Lung (tissue), 12 donors: ENCODE results near the gene CMTR1. TPM values are rescaled to one million over a fixed set of nuclear protein-coding genes. Genes with fewer than 3 reads are reported as not detected.

ENCODE experiments used
- ATAC-seq: fragments of 200-7000 bp; cut with Tn5 transposase; one replicate; pipeline ENCODE4 v1.9.1; 2020; ENCODE audit warnings: moderate number of reproducible peaks; ENCODE audit not compliant: insufficient read depth, low FRiP score
- DNase-seq, 3 donors: peaks; one replicate each; pipeline ENCODE4 v3.0.0-alpha.2; 2013 to 2017
- H3K27ac ChIP-seq, 2 donors: one replicate each; pipeline ENCODE4 v1.5.1; 2013; ENCODE audit warnings: mild to moderate bottlenecking in 2 of 2, moderate library complexity in 2 of 2, control low read depth in 1 of 2, inconsistent platforms in 1 of 2, low read depth in 1 of 2, low read length in 1 of 2
- H3K27me3 ChIP-seq, 3 donors: one replicate each; pipeline ENCODE4 v1.5.1; 2013; ENCODE audit warnings: low read length in 2 of 3; ENCODE audit not compliant: control insufficient read depth in 3 of 3, insufficient read depth in 3 of 3
- H3K36me3 ChIP-seq, 4 donors: one replicate each; pipeline ENCODE4 v1.5.1; 2013; ENCODE audit warnings: low read length in 4 of 4, mild to moderate bottlenecking in 1 of 4, moderate library complexity in 1 of 4; ENCODE audit not compliant: control insufficient read depth in 4 of 4, insufficient read depth in 4 of 4
- H3K4me1 ChIP-seq, 5 donors: one replicate each; pipeline ENCODE4 v1.5.1; 2013; ENCODE audit warnings: low read length in 5 of 5, mild to moderate bottlenecking in 2 of 5, moderate library complexity in 1 of 5; ENCODE audit not compliant: control insufficient read depth in 5 of 5, insufficient read depth in 5 of 5
- H3K4me3 ChIP-seq: one replicate; pipeline ENCODE4 v1.5.1; 2013; ENCODE audit warnings: mild to moderate bottlenecking, control low read depth, moderate library complexity
- H3K9ac ChIP-seq, 2 donors: one replicate each; pipeline ENCODE4 v1.5.1; 2013; ENCODE audit warnings: low read length in 2 of 2, control low read depth in 1 of 2; ENCODE audit not compliant: insufficient read depth in 1 of 2
- H3K9me3 ChIP-seq, 4 donors: one replicate each; pipeline ENCODE4 v1.5.1; 2013; ENCODE audit warnings: low read length in 3 of 4, mild to moderate bottlenecking in 1 of 4, moderate library complexity in 1 of 4; ENCODE audit not compliant: control insufficient read depth in 4 of 4, insufficient read depth in 3 of 4
- WGBS, 2 donors: extraction: QIAGEN DNeasy Blood & Tissue Kit; methylation state at CpG; one replicate each; pipeline ENCODE4 v1.1.7; 2013; 5-methylcytosine and 5-hydroxymethylcytosine counted together
- polyA plus RNA-seq, 2 donors: library from polyadenylated mRNA; stranded (reverse); fragments of 200-250 nt; gene quantifications; one replicate each; pipeline ENCODE4 v1.2.1, GENCODE V29; 2013
- total RNA-seq, 2 donors: library from RNA; depleted of rRNA in 1 of 2; stranded (reverse); fragments of >200 nt in 1 of 2; gene quantifications; one replicate each; pipeline ENCODE4 v1.2.1, GENCODE V29; 2014 to 2021
- TF ChIP-seq, protein P1 (sequence below): IDR thresholded peaks from 2 replicates; pipeline ENCODE4 v1.5.1; 2012; ENCODE audit warnings: mild to moderate bottlenecking; ENCODE audit errors: control extremely low read depth, extremely low read depth
- donor health status: control.
- donor health status: control.
- donor health status: Bipolar disorder and iron deficiency.
- donor health status: healthy.
- donor health status: DM: yes; HTN: yes; CAD: no.

Gene CMTR1
- total and polyA plus RNA-seq, 4 donors: 18.8 to 39.3 (median 26.6) TPM

DNA sequence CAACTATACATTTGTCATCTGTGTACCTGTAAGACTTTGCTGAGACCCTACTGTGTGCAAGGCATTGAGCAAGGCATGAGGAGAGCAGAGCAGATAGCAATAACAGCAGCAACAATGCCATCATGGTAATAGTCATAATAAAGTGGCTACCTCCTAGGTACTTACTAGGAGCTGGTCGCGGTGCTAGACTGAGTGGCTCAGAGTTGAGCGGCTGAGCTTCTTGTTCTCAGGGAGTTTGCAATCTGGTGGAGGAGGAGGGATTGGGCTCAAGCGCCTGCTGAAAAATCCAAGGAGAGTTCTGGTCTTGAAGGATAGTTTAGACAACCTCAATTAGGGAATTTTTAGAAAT, 91.9 kb downstream of the CMTR1 start:
- TF ChIP-seq, protein P1, sequence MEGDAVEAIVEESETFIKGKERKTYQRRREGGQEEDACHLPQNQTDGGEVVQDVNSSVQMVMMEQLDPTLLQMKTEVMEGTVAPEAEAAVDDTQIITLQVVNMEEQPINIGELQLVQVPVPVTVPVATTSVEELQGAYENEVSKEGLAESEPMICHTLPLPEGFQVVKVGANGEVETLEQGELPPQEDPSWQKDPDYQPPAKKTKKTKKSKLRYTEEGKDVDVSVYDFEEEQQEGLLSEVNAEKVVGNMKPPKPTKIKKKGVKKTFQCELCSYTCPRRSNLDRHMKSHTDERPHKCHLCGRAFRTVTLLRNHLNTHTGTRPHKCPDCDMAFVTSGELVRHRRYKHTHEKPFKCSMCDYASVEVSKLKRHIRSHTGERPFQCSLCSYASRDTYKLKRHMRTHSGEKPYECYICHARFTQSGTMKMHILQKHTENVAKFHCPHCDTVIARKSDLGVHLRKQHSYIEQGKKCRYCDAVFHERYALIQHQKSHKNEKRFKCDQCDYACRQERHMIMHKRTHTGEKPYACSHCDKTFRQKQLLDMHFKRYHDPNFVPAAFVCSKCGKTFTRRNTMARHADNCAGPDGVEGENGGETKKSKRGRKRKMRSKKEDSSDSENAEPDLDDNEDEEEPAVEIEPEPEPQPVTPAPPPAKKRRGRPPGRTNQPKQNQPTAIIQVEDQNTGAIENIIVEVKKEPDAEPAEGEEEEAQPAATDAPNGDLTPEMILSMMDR: no peak
- DNase-seq: no peak
- Histone ChIP-seq H3K4me1 (no peaks in the 10 kb centered on the region), H3K36me3 (no peaks in the 10 kb centered on the region), H3K4me3 (no peak overlapping the region), H3K27ac (no peak overlapping the region), H3K27me3 (peaks cover 0 to 11% (median 0%) of the 10 kb centered on the region in 3 donors), H3K9ac (no peak overlapping the region), H3K9me3 (no peaks in the 10 kb centered on the region)
- no peak for ATAC-seq
- 77 to 91% methylated on average over 4 of the region's 4 CpGs for WGBS, 2 donors

DNA sequence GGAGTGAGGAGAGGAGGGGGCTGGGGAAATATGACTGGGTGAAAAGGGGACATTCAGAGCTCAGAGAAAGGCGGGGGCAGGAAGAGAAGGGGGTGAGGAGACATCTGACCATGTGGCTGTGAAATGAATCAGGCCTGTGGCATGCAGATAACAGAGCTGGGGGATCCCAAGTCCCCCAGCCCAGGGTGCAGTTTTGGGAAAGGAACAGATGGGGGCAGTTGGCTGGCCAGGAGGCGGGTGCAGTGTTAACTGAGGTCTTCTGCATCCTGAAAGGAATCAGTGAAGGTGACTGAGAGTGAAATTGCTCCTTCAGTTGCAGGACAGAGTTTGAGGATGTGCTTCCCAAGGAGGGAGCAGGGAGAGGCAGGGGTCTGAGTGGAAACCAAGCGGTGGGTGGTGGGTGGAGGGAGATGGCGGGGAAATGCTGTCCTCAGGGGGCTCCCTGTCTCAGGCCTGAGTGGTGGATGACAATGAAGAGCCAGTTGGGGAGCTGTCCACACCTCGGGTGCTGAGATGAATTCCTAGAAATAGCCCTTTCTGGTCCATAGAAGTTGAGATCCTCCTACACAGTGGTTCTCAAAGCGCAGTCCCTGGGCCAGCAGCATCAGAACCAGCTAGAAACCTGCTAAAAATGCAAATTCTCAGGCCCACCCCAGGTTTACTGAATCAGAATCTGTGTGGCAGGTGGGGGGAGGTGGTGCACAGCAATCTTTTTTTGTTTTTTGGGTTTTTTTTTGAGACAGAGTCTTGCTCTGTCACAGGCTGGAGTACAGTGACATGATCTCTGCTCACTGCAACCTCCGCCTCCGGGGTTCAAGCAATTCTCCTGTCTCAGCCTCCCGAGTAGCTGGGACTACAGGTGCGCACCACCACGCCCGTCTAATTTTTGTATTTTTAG, 92.7 kb downstream of the CMTR1 start:
- no peak overlapping the region for H3K4me3 ChIP-seq
- H3K4me1 ChIP-seq: no peaks in the 10 kb centered on the region
- no peak overlapping the region for H3K9ac ChIP-seq
- peaks cover 0 to 18% (median 0%) of the 10 kb centered on the region in 3 donors for H3K27me3 ChIP-seq
- DNase-seq (peak; percentile 49 to 58 (median 57)), ATAC-seq (no peak)
- WGBS, 2 donors: 70 to 76% methylated on average over 12 of the region's 12 CpGs
- H3K27ac ChIP-seq: no peak overlapping the region
- TF ChIP-seq, protein P1: no peak
- no peaks in the 10 kb centered on the region for H3K9me3 ChIP-seq
- no peaks in the 10 kb centered on the region for H3K36me3 ChIP-seq

DNA sequence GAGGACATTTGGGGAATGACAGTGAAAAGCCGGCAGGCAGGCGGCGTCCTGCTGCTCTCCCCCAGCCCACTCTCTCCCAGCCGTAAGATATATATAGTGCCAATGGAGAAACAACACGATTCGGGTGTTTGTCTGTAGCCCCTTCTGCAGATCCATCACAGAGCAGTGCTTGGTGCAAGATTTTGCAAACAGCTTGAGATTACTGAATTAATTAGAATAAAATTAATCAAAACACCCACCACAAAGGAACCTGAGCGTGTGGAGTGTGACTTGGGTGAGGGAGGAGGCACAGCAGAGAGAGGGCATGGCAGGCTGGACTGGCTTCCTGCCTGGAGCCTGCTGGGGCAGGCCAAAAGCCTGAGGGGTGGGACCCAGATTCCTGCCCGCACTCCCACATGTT, 95.5 kb downstream of the CMTR1 start:
- Histone ChIP-seq H3K27ac (no peak overlapping the region), H3K27me3 (peaks cover 0 to 44% (median 2%) of the 10 kb centered on the region in 3 donors), H3K4me3 (no peak overlapping the region), H3K9me3 (no peaks in the 10 kb centered on the region), H3K36me3 (no peaks in the 10 kb centered on the region), H3K9ac (no peak overlapping the region), H3K4me1 (no peaks in the 10 kb centered on the region)
- DNase-seq: no peak
- WGBS, 2 donors: 56 to 69% methylated on average over 8 of the region's 8 CpGs
- TF ChIP-seq, protein P1: no peak
- no peak for ATAC-seq
